VCaP (cell line): Measurements from ENCODE around the gene POU2F3.

Experiments
- H3K27ac ChIP-seq: fragments of 450-650 bp; 2 replicates; pipeline ENCODE4 v1.5.1; 2017
- TF ChIP-seq, protein P1 (sequence below): fragments of 450-650 bp; conservative IDR thresholded peaks from 2 replicates; pipeline ENCODE4 v1.5.1; 2017; ENCODE audit warnings: mild to moderate bottlenecking, moderate library complexity

POU2F3 gene

DNA sequence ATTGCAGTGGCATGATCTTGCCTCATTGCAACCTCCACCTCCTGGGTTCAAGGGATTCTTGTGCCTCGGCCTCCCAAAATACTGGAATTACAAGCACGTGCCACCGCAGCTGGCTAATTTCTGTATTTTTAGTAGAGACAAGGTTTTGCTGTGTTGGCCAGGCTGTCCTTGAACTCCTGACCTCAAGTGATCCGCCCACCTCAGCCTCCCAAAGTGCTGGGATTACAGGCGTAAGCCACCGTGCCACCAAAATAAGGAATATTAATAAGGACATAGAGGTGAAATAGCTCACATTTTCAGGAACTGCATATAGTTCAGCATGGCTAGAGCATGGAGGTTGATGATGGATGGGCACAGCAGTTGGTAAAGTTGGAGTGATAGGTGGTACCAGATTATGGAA is 117.7 kb downstream of the POU2F3 start:
- H3K27ac ChIP-seq, result no peak overlapping the region
- TF ChIP-seq, protein P1, sequence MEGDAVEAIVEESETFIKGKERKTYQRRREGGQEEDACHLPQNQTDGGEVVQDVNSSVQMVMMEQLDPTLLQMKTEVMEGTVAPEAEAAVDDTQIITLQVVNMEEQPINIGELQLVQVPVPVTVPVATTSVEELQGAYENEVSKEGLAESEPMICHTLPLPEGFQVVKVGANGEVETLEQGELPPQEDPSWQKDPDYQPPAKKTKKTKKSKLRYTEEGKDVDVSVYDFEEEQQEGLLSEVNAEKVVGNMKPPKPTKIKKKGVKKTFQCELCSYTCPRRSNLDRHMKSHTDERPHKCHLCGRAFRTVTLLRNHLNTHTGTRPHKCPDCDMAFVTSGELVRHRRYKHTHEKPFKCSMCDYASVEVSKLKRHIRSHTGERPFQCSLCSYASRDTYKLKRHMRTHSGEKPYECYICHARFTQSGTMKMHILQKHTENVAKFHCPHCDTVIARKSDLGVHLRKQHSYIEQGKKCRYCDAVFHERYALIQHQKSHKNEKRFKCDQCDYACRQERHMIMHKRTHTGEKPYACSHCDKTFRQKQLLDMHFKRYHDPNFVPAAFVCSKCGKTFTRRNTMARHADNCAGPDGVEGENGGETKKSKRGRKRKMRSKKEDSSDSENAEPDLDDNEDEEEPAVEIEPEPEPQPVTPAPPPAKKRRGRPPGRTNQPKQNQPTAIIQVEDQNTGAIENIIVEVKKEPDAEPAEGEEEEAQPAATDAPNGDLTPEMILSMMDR, result no peak

DNA sequence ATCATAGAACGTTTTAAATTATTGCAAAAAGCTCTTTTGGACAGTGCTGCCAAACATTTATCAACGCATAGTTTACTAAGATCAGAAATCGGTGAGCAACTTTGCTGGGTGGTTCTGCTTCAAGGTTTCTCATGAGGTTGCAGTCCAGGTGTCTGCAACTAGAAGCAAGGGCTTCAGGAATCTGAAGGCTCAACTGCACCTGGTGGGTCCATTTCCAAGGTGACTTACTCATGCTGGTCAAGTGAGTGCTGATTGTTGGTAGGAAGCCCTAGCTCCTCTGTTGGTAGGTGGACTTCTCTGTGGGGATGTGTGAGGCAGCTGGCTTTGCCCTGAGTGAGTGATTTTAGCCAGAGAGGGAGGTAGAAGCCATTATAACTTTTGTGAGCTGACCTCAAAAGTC is 118.8 kb downstream of the POU2F3 start:
- TF ChIP-seq, protein P1, result no peak
- no peak overlapping the region for H3K27ac ChIP-seq

DNA sequence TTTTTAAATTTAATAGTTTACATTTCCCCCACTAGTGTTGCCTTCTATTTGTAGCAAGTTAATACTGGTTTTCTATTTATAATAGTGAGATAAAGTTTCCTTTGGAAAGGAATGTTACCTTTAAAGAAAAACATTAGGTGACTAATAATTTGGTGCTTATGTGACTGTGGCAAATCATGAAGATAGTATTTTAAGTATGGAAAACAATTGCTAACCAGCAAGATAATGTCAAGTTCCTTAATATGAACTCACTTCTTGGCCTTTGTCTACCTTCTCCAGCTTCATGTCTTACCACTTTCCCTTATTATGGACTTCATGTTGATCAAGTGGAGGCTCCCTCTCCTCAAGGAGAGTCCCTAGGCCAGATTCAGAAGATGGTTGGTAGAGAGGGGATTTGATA is 123.5 kb downstream of the POU2F3 start:
- no peak overlapping the region for H3K27ac ChIP-seq
- TF ChIP-seq, protein P1, result no peak

DNA sequence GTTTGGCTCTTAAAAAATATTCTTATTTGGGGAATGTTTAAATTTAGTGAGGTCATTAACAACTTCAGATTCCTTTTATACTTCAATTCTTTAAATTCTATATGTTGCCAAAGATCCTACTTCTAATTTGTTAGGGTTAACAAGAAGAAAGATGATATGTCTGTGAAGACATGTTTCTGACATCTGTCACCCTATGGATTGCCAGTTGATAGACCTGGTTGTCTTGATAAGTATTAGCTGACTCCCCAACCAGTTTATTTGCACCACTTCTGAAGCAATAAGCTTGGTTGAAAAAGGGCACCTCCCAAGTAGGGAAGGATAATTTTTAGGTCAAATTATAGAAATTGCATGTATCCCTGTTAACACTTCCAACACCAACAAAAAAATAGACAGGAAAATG is 125.6 kb downstream of the POU2F3 start:
- no peak overlapping the region for H3K27ac ChIP-seq
- TF ChIP-seq, protein P1, result no peak
